Measurements from ENCODE around the gene GLIS2.

Gene GLIS2

DNA sequence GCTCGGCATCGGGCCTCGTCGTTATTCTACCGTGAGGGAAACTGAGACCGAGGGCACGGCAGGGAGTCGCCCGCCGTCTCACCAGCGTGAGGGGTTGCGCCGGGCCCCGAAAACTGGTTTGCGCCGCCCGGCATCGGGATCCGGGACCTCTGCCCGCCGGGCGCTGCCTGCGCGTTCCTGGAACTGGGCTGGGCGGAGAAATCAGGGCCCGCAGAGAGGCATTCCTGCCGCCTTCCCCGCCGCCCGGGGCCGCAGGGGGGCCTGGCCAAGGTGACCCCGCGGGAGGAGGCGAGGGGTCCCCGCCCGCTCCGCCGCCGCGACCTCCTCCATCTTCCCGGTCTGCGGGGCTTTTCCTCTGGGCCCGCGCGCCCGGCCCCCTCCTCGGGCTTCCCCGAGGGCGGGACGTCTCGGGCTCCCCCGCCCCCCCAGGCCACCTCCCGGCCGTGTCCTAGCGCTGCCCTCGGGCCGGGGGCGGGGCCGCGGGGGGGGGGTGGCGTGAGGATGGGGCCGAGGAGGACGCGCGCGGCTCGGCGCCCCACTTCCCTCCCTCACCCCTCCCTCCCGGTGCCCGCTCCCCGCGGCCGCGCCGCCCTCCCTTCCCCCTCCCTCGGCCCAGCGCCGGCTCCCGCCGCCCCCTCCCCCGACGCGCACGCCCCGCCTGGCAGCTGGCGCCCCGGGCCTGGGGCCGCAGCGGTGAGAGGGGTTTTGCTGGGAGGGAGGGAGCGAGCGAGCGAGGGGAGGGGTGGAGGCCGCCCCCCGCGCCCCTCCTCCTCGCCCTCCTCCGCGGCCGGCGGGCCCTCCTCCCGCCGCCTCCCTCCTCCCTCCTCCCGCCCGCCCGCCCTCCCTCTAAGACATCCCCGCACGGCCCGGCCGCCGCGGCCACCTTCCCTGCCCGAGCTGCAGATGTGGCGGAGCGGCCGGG is at the start of gene GLIS2:
GLIS2 (plus strand) TSS at position 882 of the 922 bp plus-strand sequence. CDS start 16,214 bp downstream, outside the sequence.
- peak; percentile 92 for DNase-seq

DNA sequence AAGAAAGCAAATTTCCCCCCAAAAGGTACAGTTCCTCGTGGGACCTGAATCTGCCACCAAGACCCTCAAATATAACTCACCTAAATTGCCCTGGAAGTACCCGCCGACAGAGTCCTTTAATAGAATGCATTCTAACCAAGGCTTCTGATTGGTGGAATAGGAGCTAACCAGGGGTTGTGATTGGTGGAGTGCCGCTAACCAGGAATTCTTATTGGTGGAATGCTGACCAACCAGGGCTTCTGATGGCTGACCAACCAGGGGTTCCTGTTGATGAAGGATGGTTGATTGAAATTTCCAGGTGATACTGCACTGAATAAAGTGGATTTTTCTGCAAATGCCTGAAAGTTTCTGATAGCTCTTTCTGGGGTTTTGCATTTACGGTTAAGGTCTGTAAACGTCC is 49.5 kb upstream of the GLIS2 start:
- DNase-seq = no peak

DNA sequence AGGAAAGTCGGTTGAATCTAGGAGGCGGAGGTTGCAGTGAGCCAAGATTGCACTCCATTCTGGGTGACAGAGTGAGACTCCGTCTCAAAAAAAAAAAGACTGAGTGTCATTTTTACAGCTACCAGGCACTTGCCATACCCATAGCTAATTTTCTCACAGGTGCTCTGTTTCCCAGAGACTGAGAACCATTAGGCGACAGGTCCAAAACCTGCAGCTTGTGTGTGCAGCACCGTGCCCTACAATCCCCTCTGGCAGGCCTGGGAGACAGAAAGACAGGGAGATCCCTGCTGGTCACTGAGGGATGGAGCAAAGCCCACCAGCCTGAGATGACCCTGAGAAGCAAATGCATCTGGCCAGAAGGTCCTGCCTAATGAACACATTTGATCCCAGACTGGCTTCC is 45.8 kb upstream of the GLIS2 start:
- DNase-seq = no peak

DNA sequence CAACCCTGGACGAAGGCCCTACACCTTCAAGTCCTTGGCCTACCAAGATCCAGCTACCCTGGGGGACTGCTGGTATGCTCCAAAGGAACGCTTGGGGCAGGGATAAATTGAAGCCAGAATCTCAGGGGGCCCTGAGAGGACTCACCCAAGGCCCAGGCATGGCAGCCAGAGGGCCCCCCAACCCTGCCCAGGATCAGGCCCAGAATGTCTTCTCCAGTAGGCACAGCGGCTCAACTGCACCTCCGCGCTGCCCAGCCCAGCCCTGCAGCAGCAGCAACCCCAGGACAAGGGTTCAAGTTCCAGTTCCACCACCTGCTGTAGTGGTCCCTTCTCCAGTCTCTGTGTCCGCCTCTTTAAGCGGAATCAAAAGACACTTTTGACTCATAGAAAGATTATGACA is 45.3 kb upstream of the GLIS2 start:
- no peak for DNase-seq

DNA sequence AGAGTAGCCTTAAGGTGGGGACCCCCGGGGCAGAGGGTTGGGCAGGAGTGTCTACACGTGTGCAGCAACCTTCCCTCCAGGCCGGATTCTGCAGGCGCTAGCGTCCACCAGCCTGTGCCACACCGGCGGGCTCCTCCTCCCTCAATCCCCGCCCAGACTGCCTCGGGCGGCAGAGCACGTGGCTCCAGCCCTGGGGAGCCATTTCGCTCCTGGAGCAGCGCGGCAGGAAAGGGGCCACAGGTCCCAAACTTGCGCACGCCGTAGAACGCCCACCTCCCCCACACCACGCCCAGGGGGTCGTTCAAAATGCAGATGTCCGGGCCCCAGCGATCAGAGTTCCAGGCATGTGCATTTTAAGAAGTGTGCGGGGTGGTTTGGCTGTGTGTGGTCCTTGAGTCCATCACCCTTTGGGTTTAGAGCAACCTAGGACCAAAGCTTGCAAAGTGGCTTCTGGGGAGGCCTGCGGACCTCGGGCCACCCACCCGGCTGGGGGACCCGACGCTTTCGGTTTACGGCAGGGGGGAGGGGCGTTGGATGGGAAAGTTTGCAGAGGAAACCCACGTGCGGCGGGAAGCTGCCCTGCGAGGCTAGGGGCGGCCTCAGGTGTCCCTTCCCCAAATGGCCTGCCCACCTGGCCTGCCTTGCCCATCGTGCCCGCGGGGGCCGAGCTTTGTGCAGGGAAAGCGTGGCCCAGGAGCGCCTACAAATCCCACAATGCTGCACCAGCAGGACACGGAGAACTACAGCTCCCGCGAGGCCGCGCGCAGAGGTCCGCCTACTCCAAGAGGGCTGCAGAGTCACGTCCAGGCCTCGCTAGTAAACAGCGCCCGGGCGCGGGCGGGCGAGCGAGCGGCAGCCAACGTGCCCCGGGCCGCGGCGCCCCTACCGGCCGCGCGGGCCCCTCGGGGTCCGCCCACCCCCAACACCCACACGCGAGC is 44.4 kb upstream of the GLIS2 start:
- peak; percentile 95 for DNase-seq

DNA sequence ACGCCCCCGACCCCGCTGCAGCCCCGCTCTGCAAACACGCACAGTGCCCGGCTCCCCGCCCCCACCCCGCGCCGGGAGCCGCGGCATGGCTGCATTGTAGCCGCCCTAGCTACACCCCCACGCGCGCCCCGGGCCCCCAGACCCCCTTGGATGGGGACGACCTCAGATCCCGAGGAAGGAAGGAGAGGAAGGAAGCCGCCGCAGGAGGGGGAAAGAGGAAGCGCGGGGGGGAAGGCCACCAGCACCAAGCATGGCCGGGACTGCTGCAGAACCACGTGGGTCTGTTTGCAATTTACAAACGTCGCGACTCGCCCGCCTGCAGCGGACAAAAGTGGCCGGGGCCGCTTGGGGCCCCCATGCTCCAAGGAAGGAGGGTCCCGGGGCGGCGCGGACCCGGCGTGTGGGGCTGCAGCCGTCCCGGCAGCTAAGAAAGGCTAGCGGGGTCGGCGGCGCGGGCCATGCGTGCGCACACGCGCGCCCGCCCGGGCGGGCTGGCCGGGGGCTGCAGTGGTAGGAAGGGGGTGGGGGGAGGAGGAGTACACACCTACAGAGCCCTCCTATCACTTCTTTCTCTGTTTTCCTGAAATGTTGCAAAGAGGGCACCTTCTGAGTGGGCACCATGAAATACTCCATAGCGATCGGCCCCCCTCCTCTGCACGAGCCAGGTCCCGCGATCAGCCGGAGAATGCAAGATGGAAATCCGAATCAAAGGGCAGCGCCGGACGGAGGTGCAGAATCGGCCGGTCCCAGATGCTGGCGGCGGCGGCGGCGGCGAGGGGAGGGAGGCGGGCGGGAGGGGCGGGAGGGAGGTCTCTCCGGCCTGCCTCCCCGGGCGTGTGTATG is 43.5 kb upstream of the GLIS2 start:
- peak; percentile 75 for DNase-seq

DNA sequence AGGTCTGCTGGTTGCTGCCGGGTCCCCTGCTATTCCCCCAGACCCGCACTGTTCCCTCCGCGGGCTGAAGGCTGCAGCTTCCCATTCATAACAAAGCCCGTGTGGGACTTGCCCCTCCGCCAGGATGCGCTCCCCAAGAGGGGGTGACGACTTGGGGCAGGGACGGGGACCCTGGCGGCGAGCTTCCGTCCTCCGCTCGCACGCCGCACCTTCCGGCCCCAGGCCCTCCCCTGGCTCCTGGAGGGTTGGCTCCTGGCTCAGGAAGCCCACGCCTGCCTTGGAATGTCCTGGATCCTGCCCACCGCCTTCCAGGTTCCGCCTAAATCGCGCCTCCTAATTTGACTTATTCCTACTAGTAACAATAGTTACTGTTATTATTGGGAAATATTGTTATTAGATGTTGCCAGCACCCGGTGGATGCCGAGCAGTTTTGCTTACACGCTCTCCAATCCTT is 42.0 kb upstream of the GLIS2 start:
- peak; percentile 72 for DNase-seq

GRCh38 chr16:4275861-4276260 is 40.0 kb upstream of the GLIS2 start:
- no peak for DNase-seq

- DNase-seq = no peak
These were observed 37.8 kb upstream of the GLIS2 start for GRCh38 chr16:4277987-4278513.

DNA sequence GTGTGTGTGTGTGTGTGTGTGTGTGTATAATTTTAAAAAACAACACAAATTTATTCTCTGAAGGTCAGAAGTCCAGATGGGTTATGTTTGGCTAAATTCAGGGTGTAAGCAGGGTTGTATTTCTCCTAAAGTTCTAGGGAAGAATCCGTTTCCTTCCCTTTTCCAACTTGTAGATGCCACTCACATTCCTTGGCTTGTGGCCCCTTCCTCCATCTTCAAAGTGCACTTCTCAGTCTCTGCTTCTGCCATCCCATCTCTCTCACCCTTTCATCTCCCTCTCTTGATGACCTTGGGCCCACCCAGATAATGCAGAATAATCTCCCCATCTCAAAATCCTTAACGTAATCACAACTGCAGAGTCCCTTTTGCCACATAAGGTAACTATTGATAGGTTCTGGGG is 35.2 kb upstream of the GLIS2 start:
- DNase-seq = no peak

- DNase-seq = no peak
These were observed 32.4 kb upstream of the GLIS2 start for GRCh38 chr16:4283441-4283840.

GRCh38 chr16:4283939-4284338 is 31.9 kb upstream of the GLIS2 start:
- DNase-seq = no peak

- DNase-seq = no peak
These were observed 30.7 kb upstream of the GLIS2 start for GRCh38 chr16:4285167-4285566.

DNA sequence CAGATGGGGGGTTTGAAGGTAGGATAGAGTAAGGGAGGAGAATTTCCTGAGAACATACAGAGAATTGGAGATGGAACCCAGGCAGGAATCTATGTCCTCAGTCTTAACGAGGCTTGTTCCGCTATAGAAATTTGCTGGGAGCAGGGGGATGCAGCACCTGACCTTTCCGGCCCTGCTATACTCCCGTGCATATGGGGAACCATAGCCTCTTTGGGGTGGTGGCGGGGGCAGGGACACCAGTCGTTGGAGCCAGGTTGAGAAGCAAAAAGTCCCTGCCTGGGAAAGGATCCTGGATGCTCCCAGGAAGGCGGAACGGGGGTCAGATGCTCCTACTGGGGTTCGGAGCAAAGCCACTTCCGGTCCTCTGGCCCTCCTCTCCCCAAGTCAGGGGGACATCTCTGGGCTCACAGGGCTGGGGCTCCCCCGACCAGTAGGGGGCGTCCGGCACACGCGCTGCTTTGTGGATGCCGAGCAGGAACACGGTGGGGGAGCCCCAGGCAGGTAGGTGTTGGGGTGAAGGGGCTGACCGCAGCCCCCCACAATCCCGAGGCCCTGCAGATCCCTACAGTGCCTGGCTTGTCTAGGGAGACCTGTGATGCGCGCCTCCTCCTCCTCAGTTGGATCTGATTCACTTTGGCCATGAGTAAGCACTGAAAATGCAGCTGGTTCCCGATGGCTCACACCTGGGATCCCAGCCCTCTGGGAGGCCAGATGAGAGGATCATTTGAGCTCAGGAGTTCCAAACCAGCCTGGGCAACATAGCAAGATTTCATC is 27.5 kb upstream of the GLIS2 start:
- DNase-seq = peak; percentile 77

DNA sequence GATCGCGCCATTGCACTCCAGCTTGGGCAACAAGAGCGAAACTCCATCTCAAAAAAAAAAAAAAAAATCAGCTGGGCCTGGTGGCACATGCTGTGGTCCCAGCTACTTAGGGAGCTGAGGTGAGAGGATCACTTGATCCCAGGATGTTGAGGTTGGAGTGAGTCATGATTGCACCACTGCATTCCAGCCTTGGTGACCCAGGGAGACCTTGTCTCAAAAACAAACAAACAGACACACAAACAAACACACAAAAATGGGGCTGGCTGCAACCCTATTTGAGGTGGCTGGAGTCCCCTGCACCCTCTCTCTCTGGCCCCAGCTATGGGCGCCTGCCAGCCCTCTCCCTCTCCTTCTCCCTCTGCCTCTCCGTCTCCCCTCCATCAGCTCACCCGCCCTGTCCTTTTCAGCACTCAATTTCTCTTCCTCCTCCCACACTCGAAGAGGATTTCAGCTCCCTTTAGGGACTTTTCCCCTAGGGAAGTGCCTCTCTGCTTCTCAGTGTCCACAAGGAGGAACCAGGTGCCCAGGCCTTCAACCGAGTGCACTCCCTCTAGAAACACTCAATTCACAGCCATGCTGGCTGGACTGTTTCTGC is 25.5 kb upstream of the GLIS2 start:
- DNase-seq = no peak

- DNase-seq = no peak
These were observed 24.2 kb upstream of the GLIS2 start for GRCh38 chr16:4291699-4292098.

DNA sequence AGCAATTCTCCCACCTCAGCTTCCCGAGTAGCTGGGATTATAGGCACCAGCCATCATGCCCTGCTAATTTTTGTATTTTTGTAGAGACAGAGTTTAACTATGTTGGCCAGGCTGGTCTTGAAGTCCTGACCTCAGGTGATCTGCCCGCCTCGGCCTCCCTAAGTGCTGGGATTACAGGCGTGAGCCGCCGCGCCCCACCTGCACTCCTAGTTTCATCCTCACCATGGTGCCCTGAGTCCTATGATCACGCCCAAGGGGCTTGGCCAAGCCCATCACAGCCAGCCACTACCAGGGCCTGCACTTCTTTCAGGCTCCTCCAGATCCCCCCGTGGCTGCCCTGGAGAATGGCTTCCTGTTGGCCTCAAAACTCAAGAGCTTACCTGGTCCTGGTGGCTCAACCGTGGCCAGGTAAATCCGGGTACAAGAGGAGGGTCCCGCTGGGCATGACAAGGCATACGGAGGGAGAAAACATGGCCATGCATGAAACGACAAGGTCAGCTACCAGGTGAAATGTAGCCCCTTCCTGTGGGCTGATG is 22.6 kb upstream of the GLIS2 start:
- no peak for DNase-seq

- DNase-seq = peak; percentile 90
These were observed 21.9 kb upstream of the GLIS2 start for GRCh38 chr16:4293822-4294457.

- DNase-seq = no peak
These were observed 20.3 kb upstream of the GLIS2 start for GRCh38 chr16:4295581-4295980.

DNA sequence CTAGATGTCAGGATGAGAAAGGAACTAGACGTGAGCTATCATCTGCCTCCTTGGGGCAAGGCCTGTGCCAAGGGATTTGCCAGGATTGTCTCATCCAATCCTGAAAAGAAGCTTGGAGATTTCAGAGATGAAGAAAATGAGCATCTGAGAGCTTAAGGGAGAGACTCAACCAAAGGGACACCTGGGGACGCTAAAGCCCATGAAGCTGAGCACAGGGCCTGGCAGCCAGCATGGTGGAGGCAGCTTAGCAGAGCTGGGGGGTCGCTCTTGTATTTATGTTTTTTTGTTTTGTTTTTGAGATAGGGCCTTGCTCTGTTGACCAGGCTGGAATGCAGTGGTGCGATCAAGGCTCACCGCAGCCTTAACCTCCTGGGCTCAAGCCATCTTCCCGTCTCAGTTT is 18.4 kb upstream of the GLIS2 start:
- no peak for DNase-seq
